ENCODE results near the gene CYP2E1.
"Not testable (repeated sequence)": the region's sequence is repeated elsewhere in the genome, so short reads cannot be mapped to it uniquely, and the experiment has no call there.

CYP2E1 gene

DNA sequence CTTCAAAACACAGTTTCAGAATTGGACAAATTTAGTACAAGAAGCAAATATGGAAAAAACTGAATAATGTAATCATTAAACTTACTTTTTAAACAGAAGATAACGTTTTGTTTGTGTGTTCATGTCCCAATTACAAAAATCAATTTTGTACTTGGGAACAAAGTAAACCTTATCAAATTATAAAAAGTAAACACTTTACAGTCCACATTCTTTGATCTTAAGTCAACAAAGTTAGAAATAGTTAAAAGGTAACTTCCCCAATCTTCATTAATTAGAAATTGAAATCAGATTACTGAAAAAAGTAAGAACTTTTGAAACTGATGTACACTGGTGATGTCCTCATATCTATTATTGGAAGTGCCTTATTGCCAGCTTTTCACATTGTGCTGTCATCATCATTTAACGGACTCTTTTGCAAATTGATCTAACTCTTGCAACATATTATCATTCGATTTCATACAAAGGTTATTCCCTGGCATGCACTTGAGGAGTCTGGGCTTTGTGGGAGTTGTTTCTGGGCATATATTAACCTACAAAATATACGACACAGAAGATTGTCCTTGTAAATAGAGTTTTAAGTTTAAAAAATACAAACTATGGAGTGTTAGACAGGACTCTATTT is 15.1 kb upstream of the CYP2E1 start:
- no peak for DNase-seq (ENCODE audit: low read depth)

DNA sequence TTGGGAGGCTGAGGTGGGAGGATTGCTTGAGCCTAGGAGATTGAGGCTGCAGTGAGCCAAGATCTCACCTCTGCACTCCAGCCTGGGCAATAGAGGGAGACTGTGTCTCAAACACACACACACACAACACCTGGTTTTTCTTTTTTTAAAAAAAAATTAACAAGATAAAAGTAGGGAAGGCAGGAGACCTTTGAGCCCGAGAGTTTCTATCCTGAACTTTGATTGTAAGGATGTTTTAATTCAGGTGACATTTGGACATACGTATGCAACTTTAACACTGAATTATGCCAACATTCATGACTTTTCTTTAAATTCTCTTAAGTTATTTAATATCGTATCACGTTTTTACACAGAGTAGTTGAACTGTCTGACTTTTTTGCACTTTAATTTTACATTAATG is 11.7 kb upstream of the CYP2E1 start:
- TF ChIP-seq POLR2A (IDR thresholded peaks at IDR 0.05; ENCODE audit: extremely low read depth, insufficient read length) (no peak), MYC (IDR thresholded peaks at IDR 0.05; ENCODE audit: low read depth, low read length) (no peak)
- TF ChIP-seq, protein P1, sequence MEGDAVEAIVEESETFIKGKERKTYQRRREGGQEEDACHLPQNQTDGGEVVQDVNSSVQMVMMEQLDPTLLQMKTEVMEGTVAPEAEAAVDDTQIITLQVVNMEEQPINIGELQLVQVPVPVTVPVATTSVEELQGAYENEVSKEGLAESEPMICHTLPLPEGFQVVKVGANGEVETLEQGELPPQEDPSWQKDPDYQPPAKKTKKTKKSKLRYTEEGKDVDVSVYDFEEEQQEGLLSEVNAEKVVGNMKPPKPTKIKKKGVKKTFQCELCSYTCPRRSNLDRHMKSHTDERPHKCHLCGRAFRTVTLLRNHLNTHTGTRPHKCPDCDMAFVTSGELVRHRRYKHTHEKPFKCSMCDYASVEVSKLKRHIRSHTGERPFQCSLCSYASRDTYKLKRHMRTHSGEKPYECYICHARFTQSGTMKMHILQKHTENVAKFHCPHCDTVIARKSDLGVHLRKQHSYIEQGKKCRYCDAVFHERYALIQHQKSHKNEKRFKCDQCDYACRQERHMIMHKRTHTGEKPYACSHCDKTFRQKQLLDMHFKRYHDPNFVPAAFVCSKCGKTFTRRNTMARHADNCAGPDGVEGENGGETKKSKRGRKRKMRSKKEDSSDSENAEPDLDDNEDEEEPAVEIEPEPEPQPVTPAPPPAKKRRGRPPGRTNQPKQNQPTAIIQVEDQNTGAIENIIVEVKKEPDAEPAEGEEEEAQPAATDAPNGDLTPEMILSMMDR (IDR thresholded peaks at IDR 0.05; ENCODE audit: low read depth, low read length), result no peak
- TF ChIP-seq, protein P2, sequence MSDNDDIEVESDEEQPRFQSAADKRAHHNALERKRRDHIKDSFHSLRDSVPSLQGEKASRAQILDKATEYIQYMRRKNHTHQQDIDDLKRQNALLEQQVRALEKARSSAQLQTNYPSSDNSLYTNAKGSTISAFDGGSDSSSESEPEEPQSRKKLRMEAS (IDR thresholded peaks at IDR 0.05; ENCODE audit: low read depth, low read length), result no peak
- no peak overlapping the region for H3K4me3 ChIP-seq (ENCODE audit: low read depth, low read length)
- DNase-seq (ENCODE audit: low read depth), result no peak

More for the DNA sequence above, 15.1 kb upstream of the CYP2E1 start:
- TF ChIP-seq, protein P2 (IDR thresholded peaks at IDR 0.05; ENCODE audit: low read depth, low read length), result no peak
- no peak for TF ChIP-seq POLR2A (IDR thresholded peaks at IDR 0.05; ENCODE audit: extremely low read depth, insufficient read length)
- TF ChIP-seq, protein P1 (IDR thresholded peaks at IDR 0.05; ENCODE audit: low read depth, low read length), result no peak
- no peak for TF ChIP-seq MYC (IDR thresholded peaks at IDR 0.05; ENCODE audit: low read depth, low read length)
- H3K4me3 ChIP-seq (ENCODE audit: low read depth, low read length), result no peak overlapping the region

DNA sequence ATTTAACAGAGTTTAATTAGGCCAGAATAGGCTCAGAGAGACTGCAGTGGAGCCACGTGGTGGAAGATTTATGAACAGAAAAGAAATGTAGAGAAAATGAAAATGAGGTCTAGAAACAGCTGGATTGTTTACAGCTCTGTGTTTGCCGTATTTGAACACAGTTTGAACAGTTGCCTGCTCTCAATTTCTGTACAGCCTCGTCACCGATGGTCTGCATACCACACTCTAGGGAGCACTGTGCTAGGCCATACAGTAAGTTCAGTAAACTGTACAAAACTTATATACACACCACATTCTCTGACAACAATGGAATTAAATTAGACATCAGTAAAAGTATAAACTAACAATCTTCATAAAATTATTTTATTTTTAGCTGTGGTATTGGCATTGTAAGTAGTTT is 11.1 kb upstream of the CYP2E1 start:
- no peak for DNase-seq (ENCODE audit: low read depth)

DNA sequence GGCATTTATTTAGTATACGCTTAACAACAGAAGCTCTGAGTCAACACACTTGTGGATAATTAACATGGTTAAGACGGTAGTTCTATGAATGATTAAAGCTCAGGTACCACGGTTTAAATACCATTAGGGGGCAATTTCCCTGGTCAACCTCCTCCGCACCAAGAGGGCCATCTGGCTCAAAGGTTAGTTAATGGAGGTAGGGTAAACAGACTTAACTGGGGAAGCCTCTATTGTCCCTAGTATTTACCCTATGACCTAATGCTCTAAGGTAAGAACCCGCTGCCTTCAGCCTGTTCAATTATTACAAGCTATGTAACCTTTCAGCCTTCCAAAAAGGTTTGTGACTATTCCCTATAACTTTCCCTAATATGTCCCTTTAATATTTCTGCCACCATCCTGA is 8.6 kb upstream of the CYP2E1 start:
- not testable (repeated sequence) for DNase-seq (ENCODE audit: low read depth); H3K4me3 ChIP-seq (ENCODE audit: low read depth, low read length)

More for the DNA sequence above, 11.1 kb upstream of the CYP2E1 start:
- no peak overlapping the region for H3K4me3 ChIP-seq (ENCODE audit: low read depth, low read length)
- TF ChIP-seq, protein P1 (IDR thresholded peaks at IDR 0.05; ENCODE audit: low read depth, low read length), result no peak
- TF ChIP-seq MYC (IDR thresholded peaks at IDR 0.05; ENCODE audit: low read depth, low read length) (no peak), POLR2A (IDR thresholded peaks at IDR 0.05; ENCODE audit: extremely low read depth, insufficient read length) (no peak)
- TF ChIP-seq, protein P2 (IDR thresholded peaks at IDR 0.05; ENCODE audit: low read depth, low read length), result no peak

DNA sequence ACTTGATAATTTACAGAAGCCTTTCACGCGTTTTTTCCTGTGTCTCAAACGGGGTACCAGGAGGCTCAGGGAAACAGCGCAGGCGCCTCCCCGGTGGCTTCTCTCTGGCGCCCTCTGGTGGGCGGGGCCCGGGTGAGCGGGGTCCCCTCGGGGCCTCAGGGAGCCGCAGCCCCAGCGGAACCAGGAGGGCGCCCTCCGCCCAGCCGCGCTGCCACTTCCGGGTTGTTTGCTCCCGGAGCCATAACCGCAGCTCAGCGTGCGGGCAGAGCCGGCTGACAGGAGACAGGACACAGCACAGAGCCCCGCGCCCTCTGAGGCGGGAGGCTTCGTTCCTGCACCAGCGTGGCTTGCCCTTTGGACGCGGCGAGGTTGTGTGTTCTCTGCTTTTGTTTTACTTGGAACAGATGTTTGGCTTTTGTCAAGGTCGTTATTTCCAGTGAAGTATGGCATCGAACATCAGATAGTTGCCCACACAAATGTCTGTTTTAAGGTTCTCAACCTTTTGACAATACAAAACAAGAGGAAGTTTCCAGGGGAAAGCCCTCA is 6.9 kb upstream of the CYP2E1 start:
- peak overlapping the region; percentile 60 for H3K4me3 ChIP-seq (ENCODE audit: low read depth, low read length)
- DNase-seq (ENCODE audit: low read depth), result peak; percentile 95
- TF ChIP-seq, protein P2 (IDR thresholded peaks at IDR 0.05; ENCODE audit: low read depth, low read length), result peak; percentile 83
- TF ChIP-seq, protein P1 (IDR thresholded peaks at IDR 0.05; ENCODE audit: low read depth, low read length), result peak; percentile 90
- TF ChIP-seq POLR2A (IDR thresholded peaks at IDR 0.05; ENCODE audit: extremely low read depth, insufficient read length) (peak; percentile 82), MYC (IDR thresholded peaks at IDR 0.05; ENCODE audit: low read depth, low read length) (peak; percentile 89)

DNA sequence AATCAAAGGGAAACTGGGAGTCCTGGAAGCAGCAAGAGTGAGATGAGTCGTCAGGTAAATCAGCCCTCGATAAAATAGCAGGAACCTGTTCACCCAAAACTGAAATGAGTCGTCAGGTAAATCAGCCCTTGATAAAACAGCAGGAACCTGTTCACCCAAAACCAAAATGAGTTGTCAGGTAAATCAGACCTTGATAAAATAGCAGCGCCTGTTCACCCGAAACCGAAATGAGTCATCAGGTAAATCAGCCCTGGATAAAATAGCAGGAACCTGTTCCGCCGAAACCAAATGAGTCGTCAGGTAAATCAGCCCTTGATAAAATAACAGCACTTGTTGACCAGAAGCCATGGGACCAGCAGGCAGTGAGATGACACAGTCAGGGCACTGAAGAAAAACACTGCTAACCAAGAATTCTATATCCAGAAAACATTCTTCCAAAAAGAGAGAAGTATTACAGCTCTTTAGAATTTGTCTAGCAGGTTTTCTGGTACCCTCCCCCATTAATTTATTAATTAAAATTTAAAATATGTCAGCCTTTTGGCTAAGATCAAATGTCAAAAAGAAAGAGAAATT is 3.4 kb upstream of the CYP2E1 start:
- TF ChIP-seq MYC (IDR thresholded peaks at IDR 0.05; ENCODE audit: low read depth, low read length), result no peak
- TF ChIP-seq, protein P2 (IDR thresholded peaks at IDR 0.05; ENCODE audit: low read depth, low read length), result no peak
- TF ChIP-seq POLR2A (IDR thresholded peaks at IDR 0.05; ENCODE audit: extremely low read depth, insufficient read length), result no peak
- TF ChIP-seq, protein P1 (IDR thresholded peaks at IDR 0.05; ENCODE audit: low read depth, low read length), result no peak
- DNase-seq (ENCODE audit: low read depth), result no peak
- H3K4me3 ChIP-seq (ENCODE audit: low read depth, low read length), result no peak overlapping the region
